ENCODE data around the gene DIO1. TPM values are rescaled to one million over a fixed set of nuclear protein-coding genes. Genes with fewer than 3 reads are reported as not detected.

The DIO1 gene
- total and polyA plus RNA-seq, 2 of the 8 experiments (the other 6 are each of a cell fraction or from before 2014, with no cell fraction given): 0.14 TPM; not detected in 1

GRCh38 chr1:53868565-53868964, 25.4 kb upstream of the DIO1 start:
- Histone ChIP-seq H3K79me1 (ENCODE audit: low read depth, low read length) (no peaks in the 10 kb centered on the region), H4K8ac (ENCODE audit: extremely low read depth, insufficient read depth, low read length) (no peak overlapping the region), H3K4ac (replicated peaks; ENCODE audit: insufficient read length, low read depth, low read length) (no peak overlapping the region), H4K5ac (ENCODE audit: insufficient read length, low read depth, low read length) (no peak overlapping the region), H3K4me1 (replicated peaks in 1 of 4; ENCODE audit: control insufficient read depth in 3 of 4, insufficient read depth in 4 of 4, low read length in 3 of 4) (no peaks in the 10 kb centered on the region), H3K27me3 (replicated peaks in 1 of 4; ENCODE audit: control insufficient read depth in 3 of 4, extremely low read depth in 1 of 4, insufficient read depth in 3 of 4, low read length in 3 of 4) (no peaks in the 10 kb centered on the region), H4K20me1 (replicated peaks in 1 of 2; ENCODE audit: control insufficient read depth in 1 of 2, insufficient read depth in 2 of 2, low read length in 2 of 2) (peaks cover 0 to 2% of the 10 kb centered on the region in 2 experiments), H2AFZ (ENCODE audit: low read length) (no peak overlapping the region), H4K91ac (replicated peaks; ENCODE audit: insufficient read length, low read length) (no peak overlapping the region), H2AK5ac (ENCODE audit: low read depth, low read length) (no peak overlapping the region), H3K9ac (replicated peaks in 1 of 4; ENCODE audit: extremely low read depth in 1 of 4, low read depth in 3 of 4, low read length in 3 of 4) (no peak overlapping the region), H3K23me2 (ENCODE audit: low read depth, low read length) (no peaks in the 10 kb centered on the region), H2BK20ac (ENCODE audit: low read length) (no peak overlapping the region), H3K14ac (ENCODE audit: insufficient read length) (no peak overlapping the region), H3K18ac (ENCODE audit: extremely low read depth, low read length) (no peak overlapping the region), H3K23ac (ENCODE audit: insufficient read length) (no peak overlapping the region), H2BK120ac (replicated peaks; ENCODE audit: low read depth, low read length) (no peak overlapping the region), H3K4me3 (ENCODE audit: extremely low read depth in 1 of 4, insufficient read depth in 2 of 4, low read depth in 3 of 4, low read length in 4 of 4) (no peak overlapping the region), H3K27ac (ENCODE audit: low read depth, low read length) (no peak overlapping the region), H3K9me3 (ENCODE audit: insufficient read depth in 2 of 2, low read depth in 1 of 2, low read length in 1 of 2) (no peaks in the 10 kb centered on the region), H2BK5ac (ENCODE audit: low read depth, low read length) (no peak overlapping the region), H3K4me2 (ENCODE audit: insufficient read depth in 1 of 2, low read depth in 2 of 2, low read length in 2 of 2) (no peak overlapping the region), H2BK12ac (ENCODE audit: low read depth, low read length) (no peak overlapping the region), H3K36me3 (ENCODE audit: control insufficient read depth in 2 of 4, insufficient read depth in 4 of 4, low read length in 3 of 4) (peaks cover 9 to 24% (median 13%) of the 10 kb centered on the region in 4 experiments), H2BK15ac (ENCODE audit: low read length) (no peak overlapping the region), H3K79me2 (ENCODE audit: control insufficient read depth in 1 of 2, insufficient read depth in 2 of 2, low read length in 2 of 2) (no peaks in the 10 kb centered on the region), H3K56ac (replicated peaks; ENCODE audit: insufficient read length, low read depth, low read length) (no peak overlapping the region)
- FAIRE-seq: no peak
- CTCF ChIA-PET (ENCODE audit: partially characterized antibody): interaction anchor here (1.5 to 10.4 kb wide), 5 partner anchors 8 to 91 kb away, joined by 3 to 84 read pairs (median 20); no protein-coding TSS in a partner anchor
- POLR2A ChIA-PET (ENCODE audit: partially characterized antibody): no interaction called here
- no peak for DNase-seq (ENCODE audit: low read depth in 1 of 2, low spot score in 2 of 2)
- WGBS, 2 experiments (ENCODE audit: extremely low coverage in 1 of 2, insufficient coverage in 1 of 2, insufficient read length in 1 of 2, insufficient replicate concordance in 2 of 2, low coverage in 1 of 2, low lambda C conversion rate in 2 of 2, missing lambda C conversion rate in 1 of 2): 96% methylated on average over 1 of the region's 1 CpG; no CpG with 5 or more reads in 1 of the 2 experiments
- TF ChIP-seq SRF (IDR thresholded peaks at IDR 0.05; ENCODE audit: low read depth, low read length): no peak
- TF ChIP-seq MAX (IDR thresholded peaks at IDR 0.05): no peak
- TF ChIP-seq RFX5 (IDR thresholded peaks at IDR 0.05; ENCODE audit: borderline replicate concordance, low read depth, low read length): no peak
- TF ChIP-seq E2F6 (IDR thresholded peaks at IDR 0.05): no peak
- TF ChIP-seq GTF2F1 (IDR thresholded peaks at IDR 0.05; ENCODE audit: borderline replicate concordance, low read depth, low read length): no peak
- TF ChIP-seq POLR2A (IDR thresholded peaks at IDR 0.05; ENCODE audit: control extremely low read depth in 1 of 2, low read depth in 2 of 2, low read length in 2 of 2): no peak
- TF ChIP-seq NRF1 (IDR thresholded peaks at IDR 0.05; ENCODE audit: low read depth, low read length): no peak
- no peak for TF ChIP-seq YY1 (IDR thresholded peaks at IDR 0.05; ENCODE audit: low read depth, low read length)
- TF ChIP-seq RAD21 (IDR thresholded peaks at IDR 0.05 in 1 of 2, conservative IDR thresholded peaks at IDR 0.05 in 1 of 2; ENCODE audit: low read depth in 2 of 2, low read length in 2 of 2): no peak
- TF ChIP-seq NANOG (IDR thresholded peaks at IDR 0.05; ENCODE audit: insufficient read depth, low read depth, low read length, poor library complexity, severe bottlenecking): no peak
- no peak for TF ChIP-seq SIN3A (conservative IDR thresholded peaks at IDR 0.05 in 1 of 2, IDR thresholded peaks at IDR 0.05 in 1 of 2; ENCODE audit: low read depth in 1 of 2, low read length in 2 of 2)
- TF ChIP-seq TAF7 (optimal IDR thresholded peaks at IDR 0.05; ENCODE audit: borderline replicate concordance, low read depth, low read length): no peak

Measured in H1 (cell line).